Activated T-helper 1 cell treated with anti-CD3 and anti-CD28 coated beads, Interleukin-12 subunit alpha, Interleukin-12 subunit beta, Interleukin-2, Interleukin-4 antibody, amounts not matched to agents 30 ng/mL and 10 ng/mL and 1 ng/mL, durations not matched to agents 14 hours and 24 hours and 36 hours (primary cell): ENCODE measurements around the gene CCDC192. TPM values are rescaled to one million over a fixed set of nuclear protein-coding genes. Genes with fewer than 3 reads are reported as not detected.

Experiments
- DNase-seq: peaks from one replicate; pipeline ENCODE4 v3.0.0; 2021; ENCODE audit warnings: low spot score
- H3K27ac Mint-ChIP-seq: one replicate; pipeline ENCODE4 v1.8.0; 2021; ENCODE audit warnings: mild to moderate bottlenecking, mixed read lengths
- H3K27me3 Mint-ChIP-seq: one replicate; pipeline ENCODE4 v1.8.0; 2022; ENCODE audit warnings: mild to moderate bottlenecking, moderate library complexity, mixed read lengths; ENCODE audit not compliant: insufficient read depth
- H3K36me3 Mint-ChIP-seq: one replicate; pipeline ENCODE4 v1.8.0; 2021; ENCODE audit warnings: low read depth, mixed read lengths
- H3K4me1 Mint-ChIP-seq: one replicate; pipeline ENCODE4 v1.8.0; 2021; ENCODE audit warnings: low read depth, mixed read lengths
- H3K4me3 Mint-ChIP-seq: one replicate; pipeline ENCODE4 v1.8.0; 2021; ENCODE audit warnings: mild to moderate bottlenecking, moderate library complexity, mixed read lengths
- H3K9me3 Mint-ChIP-seq: one replicate; pipeline ENCODE4 v1.8.0; 2021; ENCODE audit warnings: mixed read lengths
- intact Hi-C: fragments of 100-400 bp; cut with micrococcal nuclease; formaldehyde crosslinking; loops from one replicate; pipeline ENCODE4 v1.15.1; 2024
- total RNA-seq: library from RNA; stranded (reverse); gene quantifications from 2 replicates; pipeline ENCODE4 v1.2.3, GENCODE V29; 2022

CCDC192 gene
- total RNA-seq, 1 donor from 2014 or later = not detected

- no peaks in the 10 kb centered on the region for H3K36me3 Mint-ChIP-seq
- intact Hi-C loops = no loop called here
- no peak overlapping the region for H3K4me3 Mint-ChIP-seq
Observed at GRCh38 chr5:127851964-127852363, 148.8 kb downstream of the CCDC192 start.

GRCh38 chr5:127854520-127854919 lies 151.3 kb downstream of the CCDC192 start:
- intact Hi-C loops = no loop called here
- no peak for DNase-seq
- Mint-ChIP-seq H3K27ac (no peak overlapping the region), H3K4me3 (no peak overlapping the region), H3K27me3 (no peaks in the 10 kb centered on the region), H3K9me3 (no peaks in the 10 kb centered on the region), H3K36me3 (no peaks in the 10 kb centered on the region), H3K4me1 (peaks cover 8% of the 10 kb centered on the region)

More at GRCh38 chr5:127851964-127852363, 148.8 kb downstream of the CCDC192 start:
- no peak for DNase-seq
- Mint-ChIP-seq H3K9me3 (no peaks in the 10 kb centered on the region), H3K27me3 (no peaks in the 10 kb centered on the region), H3K4me1 (peaks cover 8% of the 10 kb centered on the region), H3K27ac (no peak overlapping the region)

GRCh38 chr5:127856292-127856691 lies 153.1 kb downstream of the CCDC192 start:
- no peaks in the 10 kb centered on the region for H3K36me3 Mint-ChIP-seq
- peaks cover 8% of the 10 kb centered on the region for H3K4me1 Mint-ChIP-seq
- no peaks in the 10 kb centered on the region for H3K27me3 Mint-ChIP-seq
- no peak for DNase-seq
- no peak overlapping the region for H3K4me3 Mint-ChIP-seq
- intact Hi-C loops = loop anchor here (1.0 kb wide), 1 partner anchor 71 kb away; no protein-coding TSS in a partner anchor
- H3K27ac Mint-ChIP-seq = no peak overlapping the region
- no peaks in the 10 kb centered on the region for H3K9me3 Mint-ChIP-seq

- H3K27ac Mint-ChIP-seq = no peak overlapping the region
- intact Hi-C loops = no loop called here
- DNase-seq = no peak
- no peaks in the 10 kb centered on the region for H3K36me3 Mint-ChIP-seq
- H3K4me1 Mint-ChIP-seq = peaks cover 8% of the 10 kb centered on the region
- H3K9me3 Mint-ChIP-seq = no peaks in the 10 kb centered on the region
- no peak overlapping the region for H3K4me3 Mint-ChIP-seq
- H3K27me3 Mint-ChIP-seq = no peaks in the 10 kb centered on the region
Observed at GRCh38 chr5:127858116-127858784, 155.1 kb downstream of the CCDC192 start.

GRCh38 chr5:127860291-127860690 lies 157.1 kb downstream of the CCDC192 start:
- intact Hi-C loops = no loop called here
- Mint-ChIP-seq H3K4me1 (peaks cover 8% of the 10 kb centered on the region), H3K9me3 (no peaks in the 10 kb centered on the region), H3K4me3 (no peak overlapping the region), H3K27me3 (no peaks in the 10 kb centered on the region), H3K36me3 (no peaks in the 10 kb centered on the region), H3K27ac (no peak overlapping the region)
- no peak for DNase-seq

- Mint-ChIP-seq H3K4me1 (no peaks in the 10 kb centered on the region), H3K27ac (no peak overlapping the region), H3K9me3 (no peaks in the 10 kb centered on the region), H3K4me3 (no peak overlapping the region), H3K27me3 (peaks cover 2% of the 10 kb centered on the region), H3K36me3 (no peaks in the 10 kb centered on the region)
- no peak for DNase-seq
- intact Hi-C loops = no loop called here
Observed at GRCh38 chr5:127863161-127863560, 160.0 kb downstream of the CCDC192 start.

GRCh38 chr5:127863610-127864395 lies 160.6 kb downstream of the CCDC192 start:
- intact Hi-C loops = no loop called here
- no peaks in the 10 kb centered on the region for H3K36me3 Mint-ChIP-seq
- H3K27me3 Mint-ChIP-seq = peaks cover 2% of the 10 kb centered on the region
- no peak for DNase-seq
- H3K4me3 Mint-ChIP-seq = no peak overlapping the region
- no peaks in the 10 kb centered on the region for H3K4me1 Mint-ChIP-seq
- H3K27ac Mint-ChIP-seq = no peak overlapping the region
- H3K9me3 Mint-ChIP-seq = no peaks in the 10 kb centered on the region

- intact Hi-C loops = no loop called here
- Mint-ChIP-seq H3K4me1 (no peaks in the 10 kb centered on the region), H3K27ac (no peak overlapping the region), H3K27me3 (peaks cover 2% of the 10 kb centered on the region), H3K36me3 (no peaks in the 10 kb centered on the region), H3K9me3 (no peaks in the 10 kb centered on the region), H3K4me3 (no peak overlapping the region)
- no peak for DNase-seq
Observed at GRCh38 chr5:127864511-127864910, 161.3 kb downstream of the CCDC192 start.

GRCh38 chr5:127865273-127865672 lies 162.1 kb downstream of the CCDC192 start:
- Mint-ChIP-seq H3K27ac (no peak overlapping the region), H3K27me3 (peaks cover 7% of the 10 kb centered on the region), H3K9me3 (no peaks in the 10 kb centered on the region), H3K4me1 (no peaks in the 10 kb centered on the region), H3K4me3 (no peak overlapping the region), H3K36me3 (no peaks in the 10 kb centered on the region)
- intact Hi-C loops = no loop called here
- no peak for DNase-seq

- H3K36me3 Mint-ChIP-seq = no peaks in the 10 kb centered on the region
- H3K27ac Mint-ChIP-seq = no peak overlapping the region
Observed at GRCh38 chr5:127867022-127867783, 164.0 kb downstream of the CCDC192 start.

GRCh38 chr5:127870914-127871313 lies 167.7 kb downstream of the CCDC192 start:
- Mint-ChIP-seq H3K27ac (no peak overlapping the region), H3K4me1 (no peaks in the 10 kb centered on the region), H3K4me3 (no peak overlapping the region), H3K36me3 (no peaks in the 10 kb centered on the region), H3K9me3 (no peaks in the 10 kb centered on the region), H3K27me3 (peaks cover 9% of the 10 kb centered on the region)
- intact Hi-C loops = no loop called here
- DNase-seq = no peak

More at GRCh38 chr5:127867022-127867783, 164.0 kb downstream of the CCDC192 start:
- DNase-seq = no peak
- Mint-ChIP-seq H3K4me1 (no peaks in the 10 kb centered on the region), H3K9me3 (no peaks in the 10 kb centered on the region), H3K27me3 (peaks cover 7% of the 10 kb centered on the region), H3K4me3 (no peak overlapping the region)
- intact Hi-C loops = no loop called here

- intact Hi-C loops = no loop called here
- no peaks in the 10 kb centered on the region for H3K36me3 Mint-ChIP-seq
- no peak overlapping the region for H3K4me3 Mint-ChIP-seq
Observed at GRCh38 chr5:127871503-127872153, 168.4 kb downstream of the CCDC192 start.

More at GRCh38 chr5:127871503-127872153, 168.4 kb downstream of the CCDC192 start:
- DNase-seq = no peak
- H3K4me1 Mint-ChIP-seq = no peaks in the 10 kb centered on the region
- peaks cover 7% of the 10 kb centered on the region for H3K27me3 Mint-ChIP-seq
- no peaks in the 10 kb centered on the region for H3K9me3 Mint-ChIP-seq
- H3K27ac Mint-ChIP-seq = no peak overlapping the region
